SK-N-SH treated with all-trans-retinoic acid at 6 μM for 48 hours (cell line): ENCODE data around the gene ARR3.

Source experiments
- CREB5 ChIP-seq: fragments of 250-450 bp; sonication (Bioruptor Pico); IDR thresholded peaks from 2 replicates; pipeline ENCODE4 v1.5.1; 2020; ENCODE audit warnings: low read depth, mild to moderate bottlenecking, moderate library complexity
- ESRRG ChIP-seq: fragments of 250-450 bp; sonication (Bioruptor Pico); IDR thresholded peaks from 2 replicates; pipeline ENCODE4 v1.6.1; 2021; ENCODE audit warnings: mild to moderate bottlenecking
- ISL1 ChIP-seq: fragments of 250-450 bp; sonication (Bioruptor Pico); IDR thresholded peaks from 2 replicates; pipeline ENCODE4 v2.1.2; 2022; ENCODE audit warnings: mild to moderate bottlenecking, moderate library complexity
- TCF4 ChIP-seq: fragments of 250-450 bp; sonication (Bioruptor Pico); IDR thresholded peaks from 2 replicates; pipeline ENCODE4 v1.8.0; 2021; ENCODE audit warnings: mild to moderate bottlenecking, moderate library complexity, borderline replicate concordance
- ZNF70 ChIP-seq: fragments of 450-650 bp; formaldehyde crosslinking; IDR thresholded peaks from 2 replicates; pipeline ENCODE4 v1.5.0; 2020; ENCODE audit warnings: mild to moderate bottlenecking, moderate library complexity
- TF ChIP-seq, protein P1 (sequence below): fragments of 250-450 bp; sonication (Bioruptor Pico); IDR thresholded peaks from 2 replicates; pipeline ENCODE4 v1.5.1; 2021; ENCODE audit warnings: mild to moderate bottlenecking, moderate library complexity

DNA sequence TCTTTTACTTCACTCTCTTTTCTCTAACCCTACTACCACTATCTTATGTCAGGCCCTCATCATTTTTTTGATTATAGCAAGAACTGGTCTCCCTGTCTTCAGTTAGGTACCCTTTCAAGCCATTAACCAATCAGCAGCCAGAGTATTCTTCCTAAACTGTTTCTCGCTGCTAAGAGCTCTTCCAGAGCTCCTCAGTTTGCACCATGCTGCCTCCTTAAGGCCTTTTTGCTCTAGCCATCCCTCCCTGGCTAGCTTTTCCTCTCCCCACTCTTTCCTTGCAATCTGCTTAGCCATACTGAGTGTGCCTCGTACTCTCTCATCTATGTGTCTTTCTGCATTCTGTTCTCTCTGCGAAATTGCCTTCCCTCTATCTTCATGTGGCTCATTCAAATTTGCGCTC lies 54.6 kb downstream of the ARR3 start:
- TF ChIP-seq CREB5 (CRISPR knock-in tag) (no peak), ESRRG (CRISPR knock-in tag) (no peak), TCF4 (CRISPR knock-in tag) (no peak), ISL1 (CRISPR knock-in tag) (no peak), ZNF70 (CRISPR knock-in tag) (no peak)
- TF ChIP-seq, protein P1, sequence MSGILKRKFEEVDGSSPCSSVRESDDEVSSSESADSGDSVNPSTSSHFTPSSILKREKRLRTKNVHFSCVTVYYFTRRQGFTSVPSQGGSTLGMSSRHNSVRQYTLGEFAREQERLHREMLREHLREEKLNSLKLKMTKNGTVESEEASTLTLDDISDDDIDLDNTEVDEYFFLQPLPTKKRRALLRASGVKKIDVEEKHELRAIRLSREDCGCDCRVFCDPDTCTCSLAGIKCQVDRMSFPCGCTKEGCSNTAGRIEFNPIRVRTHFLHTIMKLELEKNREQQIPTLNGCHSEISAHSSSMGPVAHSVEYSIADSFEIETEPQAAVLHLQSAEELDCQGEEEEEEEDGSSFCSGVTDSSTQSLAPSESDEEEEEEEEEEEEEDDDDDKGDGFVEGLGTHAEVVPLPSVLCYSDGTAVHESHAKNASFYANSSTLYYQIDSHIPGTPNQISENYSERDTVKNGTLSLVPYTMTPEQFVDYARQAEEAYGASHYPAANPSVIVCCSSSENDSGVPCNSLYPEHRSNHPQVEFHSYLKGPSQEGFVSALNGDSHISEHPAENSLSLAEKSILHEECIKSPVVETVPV (CRISPR knock-in tag), result no peak
